Measurements from ENCODE around the gene GEMIN4.
"Not testable (repeated sequence)": the region's sequence is repeated elsewhere in the genome, so short reads cannot be mapped to it uniquely, and the experiment has no call there.

Gene GEMIN4

DNA sequence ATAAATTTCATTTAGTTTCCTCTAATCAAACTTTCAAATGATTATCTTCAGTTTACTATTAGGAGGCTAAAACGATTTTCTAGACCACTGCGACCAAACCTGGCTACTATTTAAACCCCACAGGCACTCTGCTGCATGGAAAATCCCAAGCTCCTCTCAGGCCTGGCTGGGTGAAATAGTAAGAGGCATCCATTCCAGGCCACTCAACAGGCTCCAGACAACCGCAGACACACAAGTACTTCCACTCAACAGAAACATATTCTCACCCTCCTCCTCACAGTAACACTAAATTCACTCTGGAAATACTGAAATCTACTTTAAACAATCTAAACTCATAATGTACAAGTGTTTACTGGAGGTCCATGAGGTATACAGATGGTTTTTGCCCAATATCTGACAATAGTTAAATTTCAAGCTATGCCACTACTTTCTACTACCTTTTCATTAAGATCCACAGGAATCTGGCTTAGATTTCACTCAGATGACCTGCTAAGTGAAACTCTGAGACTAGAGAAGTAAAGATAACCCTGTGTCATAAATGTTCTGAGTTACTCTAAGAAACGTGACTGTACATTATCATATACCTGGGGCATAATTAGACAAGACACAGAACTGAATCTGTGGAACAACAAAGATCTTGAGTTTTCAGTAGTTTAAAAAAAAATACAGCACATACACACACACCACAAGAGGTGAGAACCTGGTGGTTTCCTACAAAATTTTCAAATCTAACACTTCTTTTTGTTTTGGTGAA is 47.8 kb downstream of the GEMIN4 start:
- no peak for DNase-seq

DNA sequence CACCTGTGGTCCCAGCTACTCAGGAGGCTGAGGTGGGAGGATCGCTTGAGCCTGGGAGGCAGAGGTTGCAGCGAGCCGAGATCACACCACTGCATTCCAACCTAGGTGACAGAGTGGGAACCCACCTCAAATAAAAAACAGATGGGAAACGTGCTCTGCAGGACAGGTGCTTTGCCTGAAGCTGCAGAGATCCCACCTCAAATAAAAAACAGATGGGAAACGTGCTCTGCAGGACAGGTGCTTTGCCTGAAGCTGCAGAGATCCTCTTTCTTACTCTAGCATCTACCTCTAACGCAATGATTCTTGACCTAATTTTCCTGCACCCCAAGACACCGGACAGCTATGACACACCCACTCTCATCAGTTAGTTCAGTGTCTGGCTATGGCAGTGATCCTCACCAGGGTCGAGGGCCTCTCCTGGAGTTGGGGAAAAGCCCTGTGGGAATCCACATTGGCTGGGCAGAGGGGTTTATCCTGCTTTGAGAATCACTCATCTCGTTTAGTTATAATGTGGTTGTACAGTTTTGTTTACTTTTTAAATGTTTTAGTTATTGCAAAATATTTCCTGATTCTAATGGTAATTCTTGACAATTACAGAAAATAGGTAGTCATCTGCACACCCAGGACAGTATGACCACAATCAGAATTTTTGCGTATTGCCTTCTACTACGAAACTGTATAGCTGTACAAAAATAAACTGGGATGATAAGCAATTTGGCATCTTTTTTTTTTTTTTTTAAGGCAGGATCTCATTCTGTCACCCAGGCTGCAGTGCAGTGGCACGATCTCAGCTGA is 48.8 kb downstream of the GEMIN4 start:
- no peak for DNase-seq

DNA sequence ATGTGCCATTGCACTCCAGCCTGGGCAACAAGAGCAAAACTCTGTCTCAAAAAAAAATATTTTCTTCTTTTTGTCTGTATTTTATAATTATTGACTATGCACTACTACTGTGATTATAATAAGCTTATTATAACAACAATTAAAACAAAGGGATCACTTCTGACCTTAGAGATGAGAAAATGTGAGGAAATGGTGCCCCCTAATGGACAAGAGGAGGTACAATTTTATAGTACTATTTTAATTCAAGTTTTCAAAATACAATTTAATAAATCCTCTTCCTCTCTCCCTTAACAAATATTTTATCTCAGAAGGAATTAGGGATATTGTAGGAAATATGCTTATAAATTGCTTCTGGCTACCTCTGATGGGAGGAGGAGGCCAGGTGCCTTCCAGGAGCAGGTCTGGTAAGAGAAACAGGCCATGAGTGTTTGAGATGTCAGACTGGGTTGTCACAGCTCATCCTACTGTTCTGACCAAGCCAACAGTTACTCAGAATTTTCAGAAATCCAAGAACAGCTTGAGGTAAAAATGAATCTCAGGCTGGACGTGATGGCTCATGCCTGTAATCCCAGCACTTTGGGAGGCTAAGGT is 51.5 kb downstream of the GEMIN4 start:
- no peak for DNase-seq

DNA sequence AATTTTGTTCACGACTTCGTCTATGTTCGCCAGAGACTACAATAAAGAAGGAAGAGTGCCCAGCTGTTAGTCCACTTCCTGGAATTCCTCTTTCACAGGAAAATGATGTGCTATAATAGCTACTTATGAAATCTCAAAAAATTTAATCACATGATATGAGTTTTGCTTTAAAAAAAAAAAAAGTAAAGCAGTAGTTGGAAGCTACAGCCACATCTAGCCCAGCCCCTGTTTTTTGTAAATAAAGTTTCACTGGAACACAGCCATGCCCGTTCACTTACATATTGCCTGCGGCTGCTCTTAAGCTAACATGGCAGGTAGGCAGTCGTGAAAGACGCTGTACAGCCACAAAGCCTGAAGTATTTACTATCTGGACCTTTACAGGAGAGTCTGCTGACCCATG is 52.7 kb downstream of the GEMIN4 start:
- DNase-seq: no peak

DNA sequence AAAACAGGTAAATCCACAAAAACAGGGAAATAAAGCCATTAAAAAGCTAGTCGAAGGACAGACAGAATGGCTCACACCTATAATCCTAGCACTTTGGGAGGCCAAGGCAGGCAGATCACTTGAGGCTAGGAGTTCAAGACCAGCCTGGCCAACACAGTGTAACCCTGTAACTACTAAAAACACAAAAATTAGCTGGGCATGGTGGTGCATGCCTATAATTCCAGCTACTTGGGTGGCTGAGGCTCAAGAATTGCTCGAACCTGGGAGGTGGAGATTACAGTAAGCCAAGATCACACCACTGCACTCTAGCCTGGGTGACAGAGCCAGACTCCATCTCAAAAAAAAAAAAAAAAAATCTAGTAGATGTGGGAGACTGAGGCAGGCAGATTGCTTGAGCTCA is 54.0 kb downstream of the GEMIN4 start:
- not testable (repeated sequence) for DNase-seq

DNA sequence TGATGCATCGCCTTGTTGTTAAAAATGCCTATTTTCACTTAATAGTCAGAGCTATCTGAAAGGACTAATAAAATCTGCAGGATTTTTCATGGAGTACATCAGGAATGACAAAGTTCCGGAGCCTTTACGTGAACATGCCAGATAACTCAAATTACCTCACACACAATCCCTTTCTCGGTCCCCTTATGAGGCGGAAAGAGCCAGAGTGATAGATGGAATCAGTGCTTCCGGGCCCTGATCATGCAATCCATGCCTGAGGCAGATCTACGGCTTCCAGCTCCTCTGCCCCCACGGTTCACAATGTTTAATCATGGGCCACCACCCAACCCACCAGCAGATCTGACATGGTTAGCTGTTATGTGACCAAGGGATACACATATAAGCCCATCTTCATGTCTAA is 54.4 kb downstream of the GEMIN4 start:
- no peak for DNase-seq

DNA sequence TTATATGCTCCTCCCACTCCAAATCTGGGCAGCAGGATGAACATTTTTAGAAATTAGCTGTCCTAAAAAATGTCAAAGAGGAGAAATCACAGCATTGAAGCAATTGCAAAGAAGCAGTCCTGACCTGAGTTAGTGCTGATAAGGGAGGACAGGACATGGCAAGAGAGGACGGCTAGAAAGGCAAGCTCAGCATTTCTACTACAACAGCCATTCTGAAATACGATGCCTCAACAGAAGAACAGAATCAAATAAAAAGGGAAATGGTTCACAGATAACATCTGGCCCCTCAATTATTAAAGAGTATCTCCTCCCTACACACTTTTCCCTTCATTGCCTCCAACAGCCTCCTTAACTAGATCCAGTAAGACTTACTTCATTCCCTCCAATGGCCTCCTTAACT is 55.7 kb downstream of the GEMIN4 start:
- DNase-seq: no peak

All from nucleus accumbens (tissue), 56 donors.